KMS-11 (cell line): ENCODE data around the gene RANBP1.

Experiments used
- H2AFZ ChIP-seq: fragments of 200-600 bp; sonication (generic); 2 replicates; pipeline ENCODE4 v1.6.1; 2016; ENCODE audit warnings: antibody characterized with exemption, mixed run types, low read depth
- H3K27ac ChIP-seq: fragments of 200-600 bp; sonication (generic); 2 replicates; pipeline ENCODE4 v1.6.1; 2016; ENCODE audit warnings: mild to moderate bottlenecking, mixed run types
- H3K27me3 ChIP-seq: fragments of 200-600 bp; sonication (generic); 2 replicates; pipeline ENCODE4 v1.6.1; 2017; ENCODE audit warnings: mild to moderate bottlenecking, low read depth, mixed run types, moderate library complexity; ENCODE audit not compliant: insufficient read depth
- H3K36me3 ChIP-seq: fragments of 200-600 bp; sonication (generic); 2 replicates; pipeline ENCODE4 v1.6.1; 2017; ENCODE audit warnings: mild to moderate bottlenecking, mixed run types; ENCODE audit not compliant: insufficient read depth
- H3K4me1 ChIP-seq: fragments of 200-600 bp; sonication (generic); 2 replicates; pipeline ENCODE4 v1.6.1; 2016; ENCODE audit warnings: mild to moderate bottlenecking, low read depth, mixed run types; ENCODE audit not compliant: poor library complexity, severe bottlenecking
- H3K4me2 ChIP-seq: fragments of 200-600 bp; sonication (generic); 2 replicates; pipeline ENCODE4 v1.7.0; 2016; ENCODE audit warnings: mild to moderate bottlenecking, mixed run types
- H3K4me3 ChIP-seq: fragments of 200-600 bp; sonication (generic); IDR thresholded peaks from 2 replicates; pipeline ENCODE4 v1.6.1; 2017; ENCODE audit warnings: low read depth, low read length, mixed read lengths; ENCODE audit not compliant: insufficient read depth
- H3K79me2 ChIP-seq: fragments of 200-600 bp; sonication (generic); 2 replicates; pipeline ENCODE4 v1.6.1; 2016; ENCODE audit warnings: low read depth, mixed run types; ENCODE audit not compliant: insufficient read depth
- H3K9ac ChIP-seq: fragments of 200-600 bp; sonication (generic); 2 replicates; pipeline ENCODE4 v1.6.1; 2016; ENCODE audit warnings: mild to moderate bottlenecking, mixed run types
- H4K20me1 ChIP-seq: fragments of 200-600 bp; sonication (generic); 2 replicates; pipeline ENCODE4 v1.6.1; 2016; ENCODE audit warnings: mild to moderate bottlenecking, mixed run types; ENCODE audit not compliant: insufficient read depth
- CTCF ChIP-seq: fragments of 200-600 bp; sonication (generic); conservative IDR thresholded peaks from 2 replicates; pipeline ENCODE4 v1.6.1; 2017; ENCODE audit warnings: low read depth, mild to moderate bottlenecking, antibody characterized with exemption, low read length, moderate library complexity, mixed read lengths

RANBP1 gene

DNA sequence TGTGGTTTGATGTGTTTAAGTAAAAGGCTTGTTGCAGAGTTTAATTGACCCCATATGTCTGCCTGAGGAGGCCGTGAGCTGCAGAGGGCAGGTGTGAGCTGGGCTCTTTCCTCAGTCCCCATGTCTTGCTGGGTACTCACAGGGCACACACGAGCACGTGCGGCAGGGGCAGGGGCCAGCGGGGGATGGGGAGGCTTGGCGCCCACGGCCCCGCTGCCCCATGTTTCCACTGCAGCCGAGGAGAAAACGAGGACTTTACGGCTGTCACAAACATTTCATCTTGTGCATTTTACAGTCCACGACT lies 59.6 kb downstream of the RANBP1 start:
- no peak overlapping the region for H3K4me3 ChIP-seq
- no peak overlapping the region for H3K27ac ChIP-seq
- no peaks in the 10 kb centered on the region for H3K4me1 ChIP-seq
- no peaks in the 10 kb centered on the region for H4K20me1 ChIP-seq
- peaks cover 92% of the 10 kb centered on the region for H3K27me3 ChIP-seq
- H3K4me2 ChIP-seq: no peak overlapping the region
- no peak overlapping the region for H3K9ac ChIP-seq
- TF ChIP-seq CTCF: no peak
- H3K36me3 ChIP-seq: no peaks in the 10 kb centered on the region
- H3K79me2 ChIP-seq: no peaks in the 10 kb centered on the region
- no peak overlapping the region for H2AFZ ChIP-seq

- no peak for TF ChIP-seq CTCF
- Histone ChIP-seq H3K9ac (no peak overlapping the region), H3K4me3 (no peak overlapping the region), H3K4me1 (no peaks in the 10 kb centered on the region), H3K79me2 (no peaks in the 10 kb centered on the region), H2AFZ (no peak overlapping the region), H3K27me3 (peaks cover 92% of the 10 kb centered on the region), H3K36me3 (no peaks in the 10 kb centered on the region), H4K20me1 (no peaks in the 10 kb centered on the region), H3K4me2 (no peak overlapping the region), H3K27ac (no peak overlapping the region)
Measured at GRCh38 chr22:20176421-20177085, 60.6 kb downstream of the RANBP1 start.
